ENCODE measurements around the gene IFT122.

DNA sequence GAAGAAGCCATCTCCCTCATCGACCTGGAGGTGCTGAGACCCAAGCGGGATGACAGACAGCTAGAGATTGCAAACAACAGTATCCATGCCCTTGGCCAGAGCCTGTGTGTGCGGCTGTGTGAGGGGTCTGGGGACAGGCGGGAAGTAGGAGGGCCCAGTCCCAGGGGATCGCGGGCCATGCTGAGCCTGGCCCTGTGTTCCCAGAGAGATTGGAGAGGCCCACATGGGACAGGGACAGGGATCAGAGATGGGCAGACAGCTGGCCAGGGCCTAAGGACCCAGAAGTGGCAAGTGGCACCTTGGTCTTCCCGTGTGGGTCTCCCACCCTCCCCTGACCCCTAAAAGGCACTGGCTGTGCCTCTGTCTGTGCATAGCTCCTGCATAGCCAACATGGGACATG, 77.5 kb downstream of the IFT122 start:
- TF ChIP-seq, protein P1, sequence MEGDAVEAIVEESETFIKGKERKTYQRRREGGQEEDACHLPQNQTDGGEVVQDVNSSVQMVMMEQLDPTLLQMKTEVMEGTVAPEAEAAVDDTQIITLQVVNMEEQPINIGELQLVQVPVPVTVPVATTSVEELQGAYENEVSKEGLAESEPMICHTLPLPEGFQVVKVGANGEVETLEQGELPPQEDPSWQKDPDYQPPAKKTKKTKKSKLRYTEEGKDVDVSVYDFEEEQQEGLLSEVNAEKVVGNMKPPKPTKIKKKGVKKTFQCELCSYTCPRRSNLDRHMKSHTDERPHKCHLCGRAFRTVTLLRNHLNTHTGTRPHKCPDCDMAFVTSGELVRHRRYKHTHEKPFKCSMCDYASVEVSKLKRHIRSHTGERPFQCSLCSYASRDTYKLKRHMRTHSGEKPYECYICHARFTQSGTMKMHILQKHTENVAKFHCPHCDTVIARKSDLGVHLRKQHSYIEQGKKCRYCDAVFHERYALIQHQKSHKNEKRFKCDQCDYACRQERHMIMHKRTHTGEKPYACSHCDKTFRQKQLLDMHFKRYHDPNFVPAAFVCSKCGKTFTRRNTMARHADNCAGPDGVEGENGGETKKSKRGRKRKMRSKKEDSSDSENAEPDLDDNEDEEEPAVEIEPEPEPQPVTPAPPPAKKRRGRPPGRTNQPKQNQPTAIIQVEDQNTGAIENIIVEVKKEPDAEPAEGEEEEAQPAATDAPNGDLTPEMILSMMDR (conservative IDR thresholded peaks at IDR 0.05; ENCODE audit: low read length), result no peak
- no peak for TF ChIP-seq EZH2phosphoT487 (IDR thresholded peaks at IDR 0.05; ENCODE audit: borderline replicate concordance, low read depth, low read length)
